GM23338 (cell line): ENCODE results near the gene VSIG8. TPM values are rescaled to one million over a fixed set of nuclear protein-coding genes. Genes with fewer than 3 reads are reported as not detected.
A peak's percentile ranks its signal among the peaks of the same experiment; 100 is the strongest.
"Not testable (repeated sequence)": the region's sequence is repeated elsewhere in the genome, so short reads cannot be mapped to it uniquely, and the experiment has no call there.

Experiments
- ATAC-seq: fragments of 200-7000 bp; cut with Tn5 transposase; 3 replicates; pipeline ENCODE4 v1.9.1; 2020
- DNase-seq: peaks from one replicate; pipeline ENCODE4 v3.0.0-alpha.2; 2015; ENCODE audit warnings: low spot score
- H2AFZ ChIP-seq: fragments of 200-600 bp; sonication (generic); 2 replicates; pipeline ENCODE4 v1.8.0; 2016; ENCODE audit warnings: antibody characterized with exemption, mild to moderate bottlenecking, moderate library complexity
- H3F3A ChIP-seq: fragments of 200-600 bp; sonication (generic); replicated peaks from 2 replicates; pipeline ENCODE4 v1.8.0; 2017; ENCODE audit warnings: antibody characterized with exemption, mixed run types, low read depth
- H3K27ac ChIP-seq: fragments of 200-600 bp; sonication (generic); 2 replicates; pipeline ENCODE4 v1.6.1; 2016; ENCODE audit warnings: low read depth
- H3K27me3 ChIP-seq: fragments of 200-600 bp; sonication (generic); 2 replicates; pipeline ENCODE4 v1.8.0; 2016; ENCODE audit warnings: mild to moderate bottlenecking, mixed run types, moderate library complexity; ENCODE audit not compliant: insufficient read depth
- H3K36me3 ChIP-seq: fragments of 200-600 bp; sonication (generic); 2 replicates; pipeline ENCODE4 v1.8.0; 2016; ENCODE audit warnings: mild to moderate bottlenecking; ENCODE audit not compliant: insufficient read depth
- H3K4me1 ChIP-seq: fragments of 200-600 bp; sonication (generic); 2 replicates; pipeline ENCODE4 v1.8.0; 2016; ENCODE audit warnings: mild to moderate bottlenecking, moderate library complexity; ENCODE audit not compliant: insufficient read depth
- H3K4me2 ChIP-seq: fragments of 200-600 bp; sonication (generic); 2 replicates; pipeline ENCODE4 v1.7.1; 2017; ENCODE audit warnings: mixed run types
- H3K4me3 ChIP-seq: fragments of 200-600 bp; sonication (generic); 2 replicates; pipeline ENCODE4 v1.6.1; 2016; ENCODE audit warnings: mixed run types
- H3K79me2 ChIP-seq: fragments of 200-600 bp; sonication (generic); replicated peaks from 2 replicates; pipeline ENCODE4 v1.8.0; 2017; ENCODE audit warnings: mild to moderate bottlenecking; ENCODE audit not compliant: insufficient read depth
- H3K9me2 ChIP-seq: fragments of 200-600 bp; sonication (generic); 2 replicates; pipeline ENCODE4 v1.8.0; 2017; ENCODE audit not compliant: insufficient read depth
- H4K20me1 ChIP-seq: fragments of 200-600 bp; sonication (generic); replicated peaks from 2 replicates; pipeline ENCODE4 v1.8.0; 2017; ENCODE audit warnings: mild to moderate bottlenecking; ENCODE audit not compliant: insufficient read depth
- H3K27ac Mint-ChIP-seq: 2 replicates; pipeline ENCODE4 v1.8.0; 2020; ENCODE audit warnings: inconsistent platforms, mild to moderate bottlenecking, moderate library complexity, mixed read lengths
- H3K27me3 Mint-ChIP-seq: 3 replicates; pipeline ENCODE4 v1.8.0; 2022; ENCODE audit warnings: low read depth, mild to moderate bottlenecking, moderate library complexity, mixed read lengths, inconsistent platforms; ENCODE audit not compliant: insufficient read depth, poor library complexity
- H3K36me3 Mint-ChIP-seq: 3 replicates; pipeline ENCODE4 v1.8.0; 2021; ENCODE audit warnings: low read depth, mild to moderate bottlenecking, inconsistent platforms, moderate library complexity, mixed read lengths
- H3K4me1 Mint-ChIP-seq: 3 replicates; pipeline ENCODE4 v1.8.0; 2020; ENCODE audit warnings: mild to moderate bottlenecking, inconsistent platforms, mixed read lengths
- H3K4me3 Mint-ChIP-seq: 3 replicates; pipeline ENCODE4 v1.8.0; 2021; ENCODE audit warnings: moderate library complexity, mild to moderate bottlenecking, inconsistent platforms, mixed read lengths
- H3K9me3 Mint-ChIP-seq: 3 replicates; pipeline ENCODE4 v1.8.0; 2020; ENCODE audit warnings: moderate library complexity, mild to moderate bottlenecking, inconsistent platforms, mixed read lengths
- CREB1 ChIP-seq: fragments of 250-450 bp; sonication (Bioruptor Pico); IDR thresholded peaks from 2 replicates; pipeline ENCODE4 v1.5.0; 2020; ENCODE audit warnings: low read depth, mild to moderate bottlenecking, moderate library complexity
- JUNB ChIP-seq: IDR thresholded peaks from one replicate; pipeline ENCODE4 v1.6.1; 2016; ENCODE audit warnings: antibody characterized with exemption; ENCODE audit not compliant: unreplicated experiment
- STAT1 ChIP-seq: IDR thresholded peaks from one replicate; pipeline ENCODE4 v1.6.1; 2016; ENCODE audit warnings: antibody characterized with exemption; ENCODE audit not compliant: unreplicated experiment
- ZNF114 ChIP-seq: fragments of 250-450 bp; sonication (Bioruptor Pico); IDR thresholded peaks from 2 replicates; pipeline ENCODE4 v1.5.0; 2020; ENCODE audit warnings: mild to moderate bottlenecking, moderate library complexity
- polyA plus RNA-seq: library from polyadenylated mRNA; unstranded; fragments of >200 nt; fragmentation: Nextera tagmentation; extraction: Ambion mirVana; gene quantifications from 2 replicates; pipeline ENCODE4 v1.2.1, GENCODE V29; 2016
- total RNA-seq: library from RNA; depleted of rRNA; stranded (reverse); fragments of >200 nt; shearing (Covaris generic); gene quantifications from 2 replicates; pipeline ENCODE4 v1.2.3, GENCODE V29; 2014
- TF ChIP-seq, protein P1 (sequence below): IDR thresholded peaks from one replicate; pipeline ENCODE4 v1.6.1; 2018; ENCODE audit warnings: antibody characterized with exemption; ENCODE audit not compliant: unreplicated experiment
- TF ChIP-seq, protein P2 (sequence below): IDR thresholded peaks from 2 replicates; pipeline ENCODE4 v1.6.1; 2016; ENCODE audit warnings: antibody characterized with exemption
- TF ChIP-seq, protein P3 (sequence below): fragments of 250-450 bp; sonication (Bioruptor Pico); IDR thresholded peaks from 2 replicates; pipeline ENCODE4 v1.5.0; 2020; ENCODE audit warnings: mild to moderate bottlenecking, moderate library complexity

Gene VSIG8
- total and polyA plus RNA-seq, 2 experiments from 2014 or later: not detected

DNA sequence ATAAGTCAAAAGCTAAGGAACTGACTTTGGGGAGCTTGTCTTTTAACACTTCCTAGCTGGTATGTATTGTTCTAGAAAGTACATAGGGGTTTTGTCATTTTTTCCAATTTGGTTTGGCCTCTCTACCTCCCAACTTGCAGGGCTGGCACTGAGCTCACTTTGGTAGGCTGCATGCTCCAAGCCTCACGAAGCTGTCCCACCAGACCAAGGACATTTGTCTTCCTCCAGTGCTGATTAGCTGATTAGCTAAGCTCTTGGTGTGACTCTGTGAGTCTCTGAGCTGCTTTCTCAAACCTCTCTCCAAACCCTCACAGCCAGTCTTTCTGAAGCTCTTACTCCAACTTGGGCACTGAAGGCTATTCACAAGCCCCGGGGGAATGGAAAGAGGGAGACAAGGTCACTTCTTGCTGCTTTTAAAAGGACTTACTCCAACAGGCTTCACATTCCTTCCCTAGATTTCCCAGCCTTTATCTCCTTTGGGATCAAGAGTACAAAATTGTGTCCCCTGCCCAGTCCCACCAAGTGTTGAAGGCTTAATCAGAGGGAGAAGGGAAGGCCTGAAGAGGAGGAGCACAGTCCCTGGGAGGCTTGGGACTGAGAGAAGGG lies 38.4 kb upstream of the VSIG8 start (continued):
- TF ChIP-seq, protein P1, sequence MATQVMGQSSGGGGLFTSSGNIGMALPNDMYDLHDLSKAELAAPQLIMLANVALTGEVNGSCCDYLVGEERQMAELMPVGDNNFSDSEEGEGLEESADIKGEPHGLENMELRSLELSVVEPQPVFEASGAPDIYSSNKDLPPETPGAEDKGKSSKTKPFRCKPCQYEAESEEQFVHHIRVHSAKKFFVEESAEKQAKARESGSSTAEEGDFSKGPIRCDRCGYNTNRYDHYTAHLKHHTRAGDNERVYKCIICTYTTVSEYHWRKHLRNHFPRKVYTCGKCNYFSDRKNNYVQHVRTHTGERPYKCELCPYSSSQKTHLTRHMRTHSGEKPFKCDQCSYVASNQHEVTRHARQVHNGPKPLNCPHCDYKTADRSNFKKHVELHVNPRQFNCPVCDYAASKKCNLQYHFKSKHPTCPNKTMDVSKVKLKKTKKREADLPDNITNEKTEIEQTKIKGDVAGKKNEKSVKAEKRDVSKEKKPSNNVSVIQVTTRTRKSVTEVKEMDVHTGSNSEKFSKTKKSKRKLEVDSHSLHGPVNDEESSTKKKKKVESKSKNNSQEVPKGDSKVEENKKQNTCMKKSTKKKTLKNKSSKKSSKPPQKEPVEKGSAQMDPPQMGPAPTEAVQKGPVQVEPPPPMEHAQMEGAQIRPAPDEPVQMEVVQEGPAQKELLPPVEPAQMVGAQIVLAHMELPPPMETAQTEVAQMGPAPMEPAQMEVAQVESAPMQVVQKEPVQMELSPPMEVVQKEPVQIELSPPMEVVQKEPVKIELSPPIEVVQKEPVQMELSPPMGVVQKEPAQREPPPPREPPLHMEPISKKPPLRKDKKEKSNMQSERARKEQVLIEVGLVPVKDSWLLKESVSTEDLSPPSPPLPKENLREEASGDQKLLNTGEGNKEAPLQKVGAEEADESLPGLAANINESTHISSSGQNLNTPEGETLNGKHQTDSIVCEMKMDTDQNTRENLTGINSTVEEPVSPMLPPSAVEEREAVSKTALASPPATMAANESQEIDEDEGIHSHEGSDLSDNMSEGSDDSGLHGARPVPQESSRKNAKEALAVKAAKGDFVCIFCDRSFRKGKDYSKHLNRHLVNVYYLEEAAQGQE: no peak
- TF ChIP-seq STAT1: no peak
- no peak for TF ChIP-seq CREB1 (CRISPR knock-in tag)
- TF ChIP-seq, protein P2, sequence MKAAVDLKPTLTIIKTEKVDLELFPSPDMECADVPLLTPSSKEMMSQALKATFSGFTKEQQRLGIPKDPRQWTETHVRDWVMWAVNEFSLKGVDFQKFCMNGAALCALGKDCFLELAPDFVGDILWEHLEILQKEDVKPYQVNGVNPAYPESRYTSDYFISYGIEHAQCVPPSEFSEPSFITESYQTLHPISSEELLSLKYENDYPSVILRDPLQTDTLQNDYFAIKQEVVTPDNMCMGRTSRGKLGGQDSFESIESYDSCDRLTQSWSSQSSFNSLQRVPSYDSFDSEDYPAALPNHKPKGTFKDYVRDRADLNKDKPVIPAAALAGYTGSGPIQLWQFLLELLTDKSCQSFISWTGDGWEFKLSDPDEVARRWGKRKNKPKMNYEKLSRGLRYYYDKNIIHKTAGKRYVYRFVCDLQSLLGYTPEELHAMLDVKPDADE: no peak

DNA sequence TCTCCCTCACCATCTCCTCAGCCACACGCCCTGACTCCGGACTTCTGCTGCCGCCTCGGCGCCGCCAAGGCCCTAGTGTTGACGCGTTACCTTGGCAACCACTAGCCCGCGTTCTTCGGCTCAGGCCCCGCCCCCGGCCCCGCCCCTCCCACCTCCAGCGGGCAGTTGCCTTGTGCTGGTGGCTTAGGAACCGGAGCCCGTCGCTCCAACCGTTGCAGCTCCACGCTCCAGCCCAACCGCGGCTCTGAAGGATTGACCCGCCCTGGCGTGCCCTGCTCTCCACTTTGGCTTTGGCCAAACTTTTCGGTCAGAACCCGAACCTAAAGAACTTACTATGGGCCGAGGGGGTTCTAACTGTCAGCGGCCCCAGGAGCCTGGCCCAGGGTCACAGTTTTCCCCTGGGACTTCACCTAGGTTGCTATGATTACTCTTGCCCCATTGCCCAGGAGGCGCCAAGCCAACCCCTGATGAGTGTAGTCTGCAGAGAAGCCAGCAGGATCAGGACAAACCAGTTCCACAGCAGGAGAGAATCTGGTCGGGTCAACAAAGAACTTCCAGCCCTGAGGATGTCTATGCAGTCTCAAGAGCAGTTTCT lies 37.7 kb upstream of the VSIG8 start, which contains the start of gene CFAP45:
Gene CFAP45, minus strand, starts transcription at position 80 of the 595 bp plus-strand sequence. Its CDS starts 67 bp downstream, at position 13.
- H3K36me3 Mint-ChIP-seq: peaks cover 3% of the 10 kb centered on the region; the same call in 1 of the 3 replicates
- H3K27me3 ChIP-seq: peaks cover 17% of the 10 kb centered on the region
- DNase-seq (peak; percentile 97), ATAC-seq (peak; percentile 96)
- no peaks in the 10 kb centered on the region for H3K79me2 ChIP-seq
- peaks cover 9% of the 10 kb centered on the region; the same call in 2 of the 3 replicates for H3K9me3 Mint-ChIP-seq
- no peaks in the 10 kb centered on the region for H3F3A ChIP-seq
- no peak within 1 kb of the TSS; the same call in 1 of the 2 replicates for H3K27ac Mint-ChIP-seq
- TF ChIP-seq ZNF114 (CRISPR knock-in tag) (0 out of 2 replicates have a peak, but pooled peaks have one; percentile 28), JUNB (no peak)
- TF ChIP-seq, protein P3, sequence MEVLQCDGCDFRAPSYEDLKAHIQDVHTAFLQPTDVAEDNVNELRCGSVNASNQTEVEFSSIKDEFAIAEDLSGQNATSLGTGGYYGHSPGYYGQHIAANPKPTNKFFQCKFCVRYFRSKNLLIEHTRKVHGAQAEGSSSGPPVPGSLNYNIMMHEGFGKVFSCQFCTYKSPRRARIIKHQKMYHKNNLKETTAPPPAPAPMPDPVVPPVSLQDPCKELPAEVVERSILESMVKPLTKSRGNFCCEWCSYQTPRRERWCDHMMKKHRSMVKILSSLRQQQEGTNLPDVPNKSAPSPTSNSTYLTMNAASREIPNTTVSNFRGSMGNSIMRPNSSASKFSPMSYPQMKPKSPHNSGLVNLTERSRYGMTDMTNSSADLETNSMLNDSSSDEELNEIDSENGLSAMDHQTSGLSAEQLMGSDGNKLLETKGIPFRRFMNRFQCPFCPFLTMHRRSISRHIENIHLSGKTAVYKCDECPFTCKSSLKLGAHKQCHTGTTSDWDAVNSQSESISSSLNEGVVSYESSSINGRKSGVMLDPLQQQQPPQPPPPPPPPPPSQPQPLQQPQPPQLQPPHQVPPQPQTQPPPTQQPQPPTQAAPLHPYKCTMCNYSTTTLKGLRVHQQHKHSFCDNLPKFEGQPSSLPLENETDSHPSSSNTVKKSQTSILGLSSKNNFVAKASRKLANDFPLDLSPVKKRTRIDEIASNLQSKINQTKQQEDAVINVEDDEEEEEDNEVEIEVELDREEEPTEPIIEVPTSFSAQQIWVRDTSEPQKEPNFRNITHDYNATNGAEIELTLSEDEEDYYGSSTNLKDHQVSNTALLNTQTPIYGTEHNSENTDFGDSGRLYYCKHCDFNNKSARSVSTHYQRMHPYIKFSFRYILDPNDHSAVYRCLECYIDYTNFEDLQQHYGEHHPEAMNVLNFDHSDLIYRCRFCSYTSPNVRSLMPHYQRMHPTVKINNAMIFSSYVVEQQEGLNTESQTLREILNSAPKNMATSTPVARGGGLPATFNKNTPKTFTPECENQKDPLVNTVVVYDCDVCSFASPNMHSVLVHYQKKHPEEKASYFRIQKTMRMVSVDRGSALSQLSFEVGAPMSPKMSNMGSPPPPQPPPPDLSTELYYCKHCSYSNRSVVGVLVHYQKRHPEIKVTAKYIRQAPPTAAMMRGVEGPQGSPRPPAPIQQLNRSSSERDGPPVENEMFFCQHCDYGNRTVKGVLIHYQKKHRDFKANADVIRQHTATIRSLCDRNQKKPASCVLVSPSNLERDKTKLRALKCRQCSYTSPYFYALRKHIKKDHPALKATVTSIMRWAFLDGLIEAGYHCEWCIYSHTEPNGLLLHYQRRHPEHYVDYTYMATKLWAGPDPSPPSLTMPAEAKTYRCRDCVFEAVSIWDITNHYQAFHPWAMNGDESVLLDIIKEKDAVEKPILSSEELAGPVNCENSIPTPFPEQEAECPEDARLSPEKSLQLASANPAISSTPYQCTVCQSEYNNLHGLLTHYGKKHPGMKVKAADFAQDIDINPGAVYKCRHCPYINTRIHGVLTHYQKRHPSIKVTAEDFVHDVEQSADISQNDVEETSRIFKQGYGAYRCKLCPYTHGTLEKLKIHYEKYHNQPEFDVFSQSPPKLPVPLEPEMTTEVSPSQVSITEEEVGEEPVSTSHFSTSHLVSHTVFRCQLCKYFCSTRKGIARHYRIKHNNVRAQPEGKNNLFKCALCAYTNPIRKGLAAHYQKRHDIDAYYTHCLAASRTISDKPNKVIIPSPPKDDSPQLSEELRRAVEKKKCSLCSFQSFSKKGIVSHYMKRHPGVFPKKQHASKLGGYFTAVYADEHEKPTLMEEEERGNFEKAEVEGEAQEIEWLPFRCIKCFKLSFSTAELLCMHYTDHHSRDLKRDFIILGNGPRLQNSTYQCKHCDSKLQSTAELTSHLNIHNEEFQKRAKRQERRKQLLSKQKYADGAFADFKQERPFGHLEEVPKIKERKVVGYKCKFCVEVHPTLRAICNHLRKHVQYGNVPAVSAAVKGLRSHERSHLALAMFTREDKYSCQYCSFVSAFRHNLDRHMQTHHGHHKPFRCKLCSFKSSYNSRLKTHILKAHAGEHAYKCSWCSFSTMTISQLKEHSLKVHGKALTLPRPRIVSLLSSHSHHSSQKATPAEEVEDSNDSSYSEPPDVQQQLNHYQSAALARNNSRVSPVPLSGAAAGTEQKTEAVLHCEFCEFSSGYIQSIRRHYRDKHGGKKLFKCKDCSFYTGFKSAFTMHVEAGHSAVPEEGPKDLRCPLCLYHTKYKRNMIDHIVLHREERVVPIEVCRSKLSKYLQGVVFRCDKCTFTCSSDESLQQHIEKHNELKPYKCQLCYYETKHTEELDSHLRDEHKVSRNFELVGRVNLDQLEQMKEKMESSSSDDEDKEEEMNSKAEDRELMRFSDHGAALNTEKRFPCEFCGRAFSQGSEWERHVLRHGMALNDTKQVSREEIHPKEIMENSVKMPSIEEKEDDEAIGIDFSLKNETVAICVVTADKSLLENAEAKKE: 0 out of 2 replicates have a peak, but pooled peaks have one; percentile 35
- peaks cover 19% of the 10 kb centered on the region for H3K27me3 Mint-ChIP-seq
- H3K27ac ChIP-seq: no peak within 1 kb of the TSS
- H3K4me1 Mint-ChIP-seq: peaks cover 15% of the 10 kb centered on the region
- H3K4me2 ChIP-seq: peak within 1 kb of the TSS; percentile 79
- peak within 1 kb of the TSS; percentile 57 for H3K4me3 ChIP-seq
- H3K4me1 ChIP-seq: peaks cover 12% of the 10 kb centered on the region
- H3K9me2 ChIP-seq: no peaks in the 10 kb centered on the region
- H4K20me1 ChIP-seq: no peaks in the 10 kb centered on the region
- no peaks in the 10 kb centered on the region for H3K36me3 ChIP-seq
- peak within 1 kb of the TSS; percentile 52 for H3K4me3 Mint-ChIP-seq
- H2AFZ ChIP-seq: peak within 1 kb of the TSS; percentile 94

DNA sequence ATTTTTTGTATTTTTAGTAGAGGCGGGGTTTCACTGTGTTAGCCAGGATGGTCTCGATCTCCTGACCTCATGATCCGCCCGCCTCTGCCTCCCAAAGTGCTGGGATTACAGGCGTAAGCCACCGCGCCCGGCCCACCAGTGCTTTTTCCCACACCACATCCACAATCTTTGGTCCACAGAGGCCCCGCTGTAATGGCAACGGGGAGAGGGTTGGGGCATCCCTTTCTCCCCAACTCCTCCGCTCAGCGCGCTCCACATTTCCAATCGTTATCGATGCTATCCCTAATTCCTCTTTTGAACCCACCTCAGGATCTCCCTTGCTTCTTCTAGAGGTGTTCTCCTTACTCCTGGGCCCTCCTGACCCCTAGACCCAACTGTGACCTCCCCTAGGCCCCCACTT lies 37.2 kb upstream of the VSIG8 start:
- peaks cover 15% of the 10 kb centered on the region for H3K4me1 Mint-ChIP-seq
- H4K20me1 ChIP-seq: not testable (repeated sequence)

More for the DNA sequence above, 37.2 kb upstream of the VSIG8 start:
- not testable (repeated sequence) for H3K9me3 Mint-ChIP-seq, H3K27ac Mint-ChIP-seq, H3K4me3 Mint-ChIP-seq, H3K27ac ChIP-seq, H3K79me2 ChIP-seq, H3K9me2 ChIP-seq, H3F3A ChIP-seq, H2AFZ ChIP-seq, DNase-seq, H3K36me3 ChIP-seq, H3K36me3 Mint-ChIP-seq, ATAC-seq
- Histone ChIP-seq H3K4me3 (peak overlapping the region; percentile 57; the same call in 1 of the 2 replicates), H3K27me3 (peaks cover 17% of the 10 kb centered on the region), H3K4me2 (peak overlapping the region; percentile 68; the same call in 1 of the 2 replicates), H3K4me1 (peaks cover 12% of the 10 kb centered on the region)
- peaks cover 17% of the 10 kb centered on the region for H3K27me3 Mint-ChIP-seq
